Measurements from ENCODE around the gene FLNB. TPM values are rescaled to one million over a fixed set of nuclear protein-coding genes. Genes with fewer than 3 reads are reported as not detected.
A peak's percentile ranks its signal among the peaks of the same experiment; 100 is the strongest.

FLNB gene
- total and polyA plus RNA-seq, 2 of the 4 experiments (the other 2 are of a cell fraction), result 78.0 to 136 TPM

DNA sequence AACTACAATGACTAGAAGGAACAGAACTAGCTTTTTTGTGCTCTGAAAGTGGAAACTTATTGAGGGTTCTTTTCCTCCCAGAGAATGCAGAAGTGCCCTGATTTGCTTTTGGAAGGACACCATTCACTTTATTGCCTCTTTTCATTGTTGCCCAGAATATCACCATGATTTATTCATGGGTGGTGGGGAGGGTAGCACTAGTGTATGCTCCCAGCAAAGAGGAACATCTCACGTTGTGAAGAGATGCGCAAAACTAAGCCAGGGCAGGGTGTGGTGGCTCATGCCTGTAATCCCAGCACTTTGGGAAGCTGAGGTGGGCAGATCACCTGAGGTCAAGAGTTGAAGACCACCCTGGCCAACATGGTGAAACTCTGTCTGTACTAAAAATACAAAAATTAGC, 31.4 kb downstream of the FLNB start:
- Histone ChIP-seq H3K9me1 (ENCODE audit: insufficient read depth, low read length) (peaks cover 46% of the 10 kb centered on the region), H4K91ac (ENCODE audit: insufficient read depth, low read depth, low read length) (no peak overlapping the region)
- CTCF ChIA-PET, result no interaction called here

More for the DNA sequence above, 31.4 kb downstream of the FLNB start:
- intact Hi-C loops (cut with micrococcal nuclease) (no loop called here), dilution Hi-C loops (cut with HindIII; ENCODE audit: low sequenced_read_pairs, unreplicated experiment) (no loop called here), in situ Hi-C loops (cut with MboI; ENCODE audit: low sequenced_read_pairs) (no loop called here)
- Histone ChIP-seq H2AK9ac (replicated peaks; ENCODE audit: low read depth, low read length, poor library complexity) (no peak overlapping the region), H4K8ac (ENCODE audit: low read depth in 2 of 2, low read length in 2 of 2) (no peak overlapping the region), H2BK5ac (ENCODE audit: low read depth, low read length, poor library complexity, severe bottlenecking) (no peak overlapping the region), H3K36me3 (ENCODE audit: control insufficient read depth, insufficient read depth, low read length) (peaks cover 4% of the 10 kb centered on the region), H3K14ac (replicated peaks; ENCODE audit: low read depth, low read length) (peak overlapping the region; percentile 23), H2BK15ac (ENCODE audit: low read depth, low read length) (no peak overlapping the region), H3K4me1 (ENCODE audit: control insufficient read depth, insufficient read depth, low read length) (peaks cover 35% of the 10 kb centered on the region), H3K79me1 (ENCODE audit: low read depth in 1 of 2, low read length in 2 of 2) (peaks cover 33 to 94% of the 10 kb centered on the region in 2 experiments), H3K27ac (ENCODE audit: insufficient read depth, low read length) (no peak overlapping the region), H3K18ac (ENCODE audit: low read depth, low read length) (no peak overlapping the region), H3K56ac (ENCODE audit: extremely low read depth, insufficient read depth, low read length) (no peak overlapping the region), H2AFZ (replicated peaks; ENCODE audit: low read length, poor library complexity) (no peak overlapping the region), H3K4ac (ENCODE audit: low read depth, low read length) (0 out of 2 replicates have a peak overlapping the region, but pooled peaks have one; percentile 29), H3K23ac (ENCODE audit: low read depth, low read length) (no peak overlapping the region), H3K9me3 (ENCODE audit: control insufficient read depth, insufficient read depth, low read length) (no peaks in the 10 kb centered on the region), H4K20me1 (ENCODE audit: insufficient read depth, low read length) (peaks cover 86% of the 10 kb centered on the region), H2AK5ac (ENCODE audit: low read depth, low read length) (no peak overlapping the region; the same call in 1 of the 2 replicates), H2BK20ac (ENCODE audit: low read depth, low read length) (no peak overlapping the region), H3K4me2 (ENCODE audit: low read depth, low read length) (no peak overlapping the region), H3K27me3 (ENCODE audit: control insufficient read depth, insufficient read depth, low read length) (no peaks in the 10 kb centered on the region), H2BK120ac (ENCODE audit: low read depth, low read length) (no peak overlapping the region), H3K4me3 (ENCODE audit: insufficient read depth, low read depth, low read length) (no peak overlapping the region), H4K5ac (ENCODE audit: low read depth, low read length) (no peak overlapping the region), H3K9ac (ENCODE audit: low read depth, low read length) (no peak overlapping the region)
- no peak for ATAC-seq (ENCODE audit: low read depth)
- BruUV-seq (replicated peaks), result no TSS peak
- POLR2A ChIA-PET (ENCODE audit: unreplicated experiment), result no interaction called here
- no peak for DNase-seq
- TF ChIP-seq POLR2A (IDR thresholded peaks at IDR 0.05; ENCODE audit: low read depth, low read length) (no peak), RCOR1 (IDR thresholded peaks at IDR 0.05; ENCODE audit: insufficient replicate concordance, low read length) (no peak), BHLHE40 (IDR thresholded peaks at IDR 0.05; ENCODE audit: low read depth, low read length) (no peak), MXI1 (IDR thresholded peaks at IDR 0.05; ENCODE audit: borderline replicate concordance, low read depth, low read length) (no peak), NFE2L2 (IDR thresholded peaks at IDR 0.05; ENCODE audit: low read depth, low read length) (no peak), SMC3 (IDR thresholded peaks at IDR 0.05; ENCODE audit: low read depth, low read length) (no peak), RFX5 (IDR thresholded peaks at IDR 0.05; ENCODE audit: low read depth, low read length) (no peak)
- TF ChIP-seq, protein P1, sequence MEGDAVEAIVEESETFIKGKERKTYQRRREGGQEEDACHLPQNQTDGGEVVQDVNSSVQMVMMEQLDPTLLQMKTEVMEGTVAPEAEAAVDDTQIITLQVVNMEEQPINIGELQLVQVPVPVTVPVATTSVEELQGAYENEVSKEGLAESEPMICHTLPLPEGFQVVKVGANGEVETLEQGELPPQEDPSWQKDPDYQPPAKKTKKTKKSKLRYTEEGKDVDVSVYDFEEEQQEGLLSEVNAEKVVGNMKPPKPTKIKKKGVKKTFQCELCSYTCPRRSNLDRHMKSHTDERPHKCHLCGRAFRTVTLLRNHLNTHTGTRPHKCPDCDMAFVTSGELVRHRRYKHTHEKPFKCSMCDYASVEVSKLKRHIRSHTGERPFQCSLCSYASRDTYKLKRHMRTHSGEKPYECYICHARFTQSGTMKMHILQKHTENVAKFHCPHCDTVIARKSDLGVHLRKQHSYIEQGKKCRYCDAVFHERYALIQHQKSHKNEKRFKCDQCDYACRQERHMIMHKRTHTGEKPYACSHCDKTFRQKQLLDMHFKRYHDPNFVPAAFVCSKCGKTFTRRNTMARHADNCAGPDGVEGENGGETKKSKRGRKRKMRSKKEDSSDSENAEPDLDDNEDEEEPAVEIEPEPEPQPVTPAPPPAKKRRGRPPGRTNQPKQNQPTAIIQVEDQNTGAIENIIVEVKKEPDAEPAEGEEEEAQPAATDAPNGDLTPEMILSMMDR (conservative IDR thresholded peaks at IDR 0.05; ENCODE audit: low read depth, low read length), result no peak
- no CpG with 5 or more reads among the region's 2 CpGs for WGBS, 2 experiments (ENCODE audit: extremely low coverage in 2 of 2, insufficient read length in 1 of 2)
